Measurements from ENCODE around the gene ZNF683.
A peak's percentile ranks its signal among the peaks of the same experiment; 100 is the strongest.
"Not testable (repeated sequence)": the region's sequence is repeated elsewhere in the genome, so short reads cannot be mapped to it uniquely, and the experiment has no call there.

The ZNF683 gene

GRCh38 chr1:26372611-26373010 is at the start of gene ZNF683:
ZNF683 (minus strand) TSS chr1:26372750; CDS start chr1:26368571, 4,179 bp downstream.
- DNase-seq (ENCODE audit: low read depth in 2 of 2), result not testable (repeated sequence)

DNA sequence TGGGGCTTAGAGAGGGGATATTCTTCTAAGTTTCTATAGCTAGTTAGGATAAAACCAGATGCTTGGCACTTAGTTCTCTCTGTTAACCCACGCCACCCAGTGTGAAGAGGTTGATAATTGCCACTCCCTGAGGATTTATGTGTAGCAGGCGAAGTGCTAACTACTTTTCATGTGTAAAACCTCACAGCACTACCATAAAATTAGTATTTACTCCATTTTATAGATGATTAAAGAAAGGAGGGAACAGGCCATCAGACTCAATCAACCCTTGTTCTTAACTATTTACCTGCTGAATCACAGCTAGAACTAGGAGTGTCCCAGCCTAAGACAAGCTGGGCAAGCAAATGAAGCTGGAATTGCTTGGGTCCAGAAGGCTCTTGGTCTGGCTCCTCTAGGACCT is 46.9 kb upstream of the ZNF683 start:
- DNase-seq (ENCODE audit: low read depth in 2 of 2), result no peak

GRCh38 chr1:26418865-26419349 is 46.4 kb upstream of the ZNF683 start:
- DNase-seq (ENCODE audit: low read depth in 2 of 2), result no peak

GRCh38 chr1:26417111-26417759 is 44.7 kb upstream of the ZNF683 start:
- peak; percentile 6 to 8 for DNase-seq (ENCODE audit: low read depth in 2 of 2)

- no peak for DNase-seq (ENCODE audit: low read depth in 2 of 2)
These were observed 40.5 kb upstream of the ZNF683 start for GRCh38 chr1:26413031-26413430.

GRCh38 chr1:26412180-26412840 is 39.8 kb upstream of the ZNF683 start:
- DNase-seq (ENCODE audit: low read depth in 2 of 2), result no peak

DNA sequence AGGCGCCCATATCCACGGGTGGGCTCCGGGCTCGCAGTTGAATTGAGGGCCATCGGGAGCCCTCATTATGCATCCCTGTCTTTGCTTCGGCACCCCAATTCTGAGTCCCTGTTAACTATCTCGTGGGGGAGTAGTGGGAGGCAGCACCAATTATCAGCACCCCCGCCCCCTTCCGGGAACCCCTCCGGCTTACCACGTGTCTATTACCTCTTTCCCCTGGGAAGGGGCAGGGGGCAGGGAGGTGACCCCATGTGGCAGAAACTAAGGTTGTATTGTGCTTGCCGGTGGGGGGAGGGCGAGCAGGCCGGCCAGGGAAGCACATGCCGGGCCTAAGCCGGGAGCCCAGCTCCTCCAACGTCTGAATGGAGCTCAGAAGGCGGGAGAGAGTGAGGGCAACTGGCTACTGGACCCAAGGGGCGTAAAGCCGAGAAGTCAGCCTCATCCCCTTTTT is 39.1 kb upstream of the ZNF683 start:
- DNase-seq (ENCODE audit: low read depth in 2 of 2), result no peak

- no peak for DNase-seq (ENCODE audit: low read depth in 2 of 2)
These were observed 38.4 kb upstream of the ZNF683 start, which contains the start of gene LIN28A for GRCh38 chr1:26410706-26411623. LIN28A (plus strand) TSS chr1:26410817; CDS start chr1:26410892, 75 bp downstream.

DNA sequence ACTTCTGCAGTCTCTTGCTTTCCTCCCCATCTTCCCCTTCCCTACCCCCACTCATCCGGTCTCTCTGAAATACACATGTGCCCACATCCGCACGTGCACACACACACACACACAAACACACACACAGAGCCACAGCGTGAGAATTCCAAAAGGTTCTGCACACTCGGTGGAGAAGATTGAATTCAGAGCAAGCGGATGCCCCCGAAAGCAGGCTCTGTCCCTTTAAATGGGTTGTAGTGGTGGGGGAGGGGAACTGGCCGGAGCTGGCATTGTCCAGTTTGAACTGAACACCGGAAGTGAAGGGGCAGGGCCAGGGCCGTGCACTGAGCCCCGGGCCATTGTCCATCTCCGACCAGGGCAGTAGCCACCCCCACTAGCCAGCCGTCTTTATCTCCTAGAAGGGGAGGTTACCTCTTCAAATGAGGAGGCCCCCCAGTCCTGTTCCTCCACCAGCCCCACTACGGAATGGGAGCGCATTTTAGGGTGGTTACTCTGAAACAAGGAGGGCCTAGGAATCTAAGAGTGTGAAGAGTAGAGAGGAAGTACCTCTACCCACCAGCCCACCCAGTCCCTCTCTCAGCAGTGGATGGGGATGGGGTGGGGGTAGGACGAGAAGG is 36.7 kb upstream of the ZNF683 start:
- DNase-seq (ENCODE audit: low read depth in 2 of 2), result no peak

DNA sequence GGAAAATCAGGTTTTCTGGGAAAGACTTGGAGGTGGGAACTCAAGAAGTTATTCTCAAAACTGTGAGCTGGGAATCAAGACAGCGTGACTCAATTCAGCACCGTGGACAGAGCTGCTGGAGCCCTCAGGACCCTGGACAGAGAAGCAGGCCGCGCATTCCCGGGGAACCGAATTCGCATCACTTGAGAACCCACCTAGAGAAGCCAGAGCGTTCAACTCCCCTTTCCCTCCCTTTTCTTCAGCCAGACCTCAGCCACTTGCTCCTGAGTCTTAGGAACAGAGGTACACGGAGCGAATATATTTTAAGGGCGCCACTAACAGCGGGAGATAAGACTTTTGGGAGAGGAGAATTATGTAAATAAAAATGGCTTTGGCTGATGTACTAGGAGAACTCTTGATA is 36.1 kb upstream of the ZNF683 start:
- peak in 1 of 2 experiments; percentile 29 for DNase-seq (ENCODE audit: low read depth in 2 of 2)

DNA sequence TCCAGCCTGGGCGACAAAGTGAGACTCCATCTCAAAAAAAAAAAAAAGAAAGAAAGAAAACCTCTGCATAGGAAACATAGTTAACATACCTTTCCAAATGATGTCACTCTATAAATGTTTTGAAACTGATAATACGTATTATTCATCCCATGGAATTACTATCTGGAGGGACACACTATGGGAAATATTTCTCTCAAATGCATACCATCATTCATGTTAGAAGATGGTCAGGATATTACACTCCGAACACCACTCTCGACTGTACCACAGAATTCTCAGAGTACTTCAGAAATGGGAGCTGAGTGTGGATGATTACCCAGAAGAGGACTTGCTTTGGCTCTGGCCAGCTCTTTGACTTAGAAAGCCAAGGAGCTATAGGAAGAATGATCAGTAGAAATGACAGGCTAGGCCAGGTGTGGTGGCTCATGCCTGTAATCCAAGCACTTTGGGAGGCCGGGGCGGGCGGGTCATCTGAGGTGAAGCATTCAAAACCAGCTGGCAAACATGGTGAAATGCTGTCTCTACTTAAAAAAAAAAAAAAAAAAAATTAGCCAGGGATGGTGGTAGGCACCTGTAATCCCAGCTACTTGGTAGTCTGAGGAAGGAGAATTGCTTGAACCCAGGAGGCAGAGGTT is 32.8 kb upstream of the ZNF683 start:
- DNase-seq (ENCODE audit: low read depth in 2 of 2), result peak; percentile 19 to 24

- DNase-seq (ENCODE audit: low read depth in 2 of 2), result no peak
These were observed 32.1 kb upstream of the ZNF683 start for GRCh38 chr1:26404641-26405040.

DNA sequence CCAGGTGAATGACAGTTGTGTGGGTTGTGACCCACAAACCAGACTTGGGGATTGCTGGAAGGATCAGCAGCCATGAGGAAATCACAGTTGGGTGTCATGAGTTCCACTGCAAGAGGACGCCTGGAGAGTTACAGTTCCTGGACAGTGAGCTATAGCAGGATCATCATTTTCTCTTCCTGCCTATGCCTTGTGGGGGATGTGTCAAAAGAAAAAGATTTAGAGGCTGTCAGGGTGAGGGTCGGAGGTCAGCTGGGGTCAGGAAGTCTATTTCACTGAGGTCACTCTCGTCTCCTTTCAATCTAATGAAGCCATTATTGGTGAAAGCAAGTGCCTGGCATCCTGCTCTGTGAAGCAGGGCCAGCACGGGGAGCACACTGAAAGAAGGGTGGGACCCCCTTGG is 31.1 kb upstream of the ZNF683 start:
- DNase-seq (ENCODE audit: low read depth in 2 of 2), result no peak

GRCh38 chr1:26401891-26402290 is 29.3 kb upstream of the ZNF683 start:
- no peak for DNase-seq (ENCODE audit: low read depth in 2 of 2)

DNA sequence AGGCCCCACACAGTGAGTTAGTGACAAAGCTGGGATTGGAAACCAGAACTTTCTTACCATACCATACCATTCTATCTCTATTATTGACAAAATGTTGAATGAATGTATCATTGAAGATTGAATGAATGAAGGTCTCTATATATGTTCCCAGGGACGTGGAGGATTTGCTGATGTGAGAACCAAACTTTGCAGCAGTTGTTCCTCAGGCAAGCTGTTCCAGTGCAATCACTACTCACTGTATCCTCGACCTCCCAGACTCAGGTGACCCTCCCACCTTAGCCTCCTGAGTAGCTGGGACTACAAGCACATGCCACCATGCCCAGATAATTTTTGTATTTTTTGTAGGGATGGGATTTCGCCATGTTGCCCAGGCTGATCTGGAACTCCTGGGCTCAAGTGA is 26.5 kb upstream of the ZNF683 start:
- DNase-seq (ENCODE audit: low read depth in 2 of 2), result no peak

GRCh38 chr1:26395754-26396153 is 23.2 kb upstream of the ZNF683 start:
- DNase-seq (ENCODE audit: low read depth in 2 of 2), result no peak

DNA sequence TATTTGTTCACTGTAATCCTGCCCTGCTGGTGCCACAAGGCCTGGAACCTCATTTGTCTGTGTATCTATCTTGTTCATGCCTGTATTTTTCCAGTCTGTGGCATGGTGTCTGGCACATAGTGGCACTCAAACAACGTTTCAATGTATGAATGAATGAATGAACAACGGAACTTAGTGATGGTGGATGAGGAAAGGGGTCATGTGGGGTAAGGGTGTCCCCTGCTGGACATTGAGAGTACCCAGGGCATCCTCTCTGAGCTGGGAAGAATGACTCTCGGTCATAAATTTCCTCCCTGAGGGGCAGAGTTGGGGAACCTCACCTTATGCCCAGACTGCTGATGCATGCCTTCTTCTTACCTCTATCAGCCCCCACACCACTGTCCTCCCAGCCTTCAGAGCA is 18.9 kb upstream of the ZNF683 start:
- DNase-seq (ENCODE audit: low read depth in 2 of 2), result no peak

DNA sequence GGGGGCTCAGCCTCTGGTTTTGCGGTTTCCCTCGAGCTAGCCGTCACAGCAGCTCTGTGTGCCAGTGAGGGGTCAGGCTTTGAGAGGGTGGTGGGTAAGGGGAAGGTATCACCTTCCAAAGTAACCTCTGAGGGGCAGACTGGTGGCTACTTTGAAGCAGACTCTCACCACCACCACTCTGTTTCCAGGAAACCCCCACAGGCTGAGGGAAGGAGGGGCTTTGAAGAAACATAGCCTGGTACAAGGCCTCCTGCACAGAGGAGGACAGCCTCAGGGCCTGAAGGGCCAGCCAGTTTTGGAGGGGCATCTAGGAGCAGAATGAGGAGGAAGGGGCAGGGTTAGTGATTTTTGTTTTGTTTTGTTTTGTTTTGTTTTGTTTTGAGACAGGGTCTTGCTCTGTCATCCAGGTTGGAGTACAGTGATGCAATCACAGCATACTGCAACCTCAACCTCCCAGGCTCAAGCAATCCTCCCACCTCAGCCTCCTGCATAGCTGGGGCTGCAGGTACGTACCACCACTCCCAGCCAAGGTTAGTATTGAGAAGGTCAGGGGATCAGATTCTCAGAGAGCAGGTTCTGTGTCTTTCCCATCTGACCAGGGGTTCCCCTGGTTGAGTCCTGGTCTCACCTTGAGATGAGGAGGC is 17.2 kb upstream of the ZNF683 start:
- DNase-seq (ENCODE audit: low read depth in 2 of 2), result no peak

DNA sequence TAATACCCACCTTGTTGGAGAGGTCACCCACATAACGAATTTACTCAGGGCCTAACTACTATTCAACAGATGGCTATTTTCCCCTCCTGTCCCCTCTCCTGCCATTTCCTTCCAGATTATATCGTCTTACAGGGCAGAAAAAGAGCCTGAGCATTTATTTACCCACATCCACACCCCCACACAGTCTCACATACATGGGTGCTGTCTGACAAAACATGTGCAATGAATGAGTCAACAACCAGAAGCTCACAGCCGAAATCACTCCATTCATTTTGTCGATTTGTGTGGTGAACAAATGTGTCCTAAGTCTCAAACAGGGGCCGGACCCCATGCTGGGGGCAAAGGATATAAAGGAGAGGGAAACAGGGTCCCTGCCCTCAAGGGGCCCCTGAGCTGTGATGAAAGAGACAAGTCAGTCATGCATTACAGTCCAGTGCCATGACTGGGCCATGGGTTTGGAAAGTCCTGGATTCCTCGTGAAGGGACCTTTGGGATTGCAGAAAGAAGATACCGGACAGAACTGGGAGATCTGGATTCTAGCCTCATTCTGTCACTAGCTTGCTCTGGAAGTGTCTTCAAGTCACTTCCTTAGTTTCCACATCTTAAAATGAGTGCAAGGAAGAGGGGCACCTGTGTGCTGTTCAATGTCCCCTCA is 16.4 kb upstream of the ZNF683 start:
- no peak for DNase-seq (ENCODE audit: low read depth in 2 of 2)

DNA sequence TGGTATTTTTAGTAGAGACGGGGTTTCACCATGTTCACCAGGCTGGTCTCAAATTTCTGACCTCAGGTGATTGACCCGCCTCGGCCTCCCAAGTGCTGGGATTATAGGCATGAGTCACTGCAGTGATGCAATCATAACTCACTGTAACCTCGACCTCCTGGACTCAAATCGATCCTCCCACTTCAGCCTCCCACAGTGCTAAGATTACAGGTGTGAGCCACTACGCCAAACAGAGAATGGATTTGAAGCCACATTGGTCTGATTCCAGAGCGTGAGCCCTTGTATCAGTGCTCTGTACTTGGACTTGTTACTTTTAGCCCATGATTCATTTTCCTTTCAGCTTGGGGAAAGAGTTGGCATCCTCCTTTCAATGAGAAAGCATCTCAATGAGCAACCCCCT is 14.9 kb upstream of the ZNF683 start:
- no peak for DNase-seq (ENCODE audit: low read depth in 2 of 2)
